Adipocyte (in vitro differentiated cells): ENCODE measurements around the gene ARNT2.

Experiments used
- DNase-seq: peaks from one replicate; pipeline ENCODE4 v3.0.0-alpha.2; 2015; ENCODE audit warnings: low read depth
- H3K27me3 ChIP-seq: replicated peaks from 2 replicates; pipeline ENCODE4 v1.7.0; 2013; ENCODE audit warnings: mild to moderate bottlenecking, low read length, moderate library complexity; ENCODE audit not compliant: control insufficient read depth, insufficient read depth
- H3K36me3 ChIP-seq: 2 replicates; pipeline ENCODE4 v1.7.0; 2013; ENCODE audit warnings: low read length, mild to moderate bottlenecking, moderate library complexity; ENCODE audit not compliant: control insufficient read depth, insufficient read depth, severe bottlenecking
- H3K4me1 ChIP-seq: 2 replicates; pipeline ENCODE4 v1.7.0; 2013; ENCODE audit warnings: mild to moderate bottlenecking, low read length, moderate library complexity; ENCODE audit not compliant: control insufficient read depth, insufficient read depth
- H3K4me3 ChIP-seq: 2 replicates; pipeline ENCODE4 v1.7.0; 2013; ENCODE audit warnings: mild to moderate bottlenecking, low read length, moderate library complexity
- H3K9ac ChIP-seq: 2 replicates; pipeline ENCODE4 v1.7.0; 2013; ENCODE audit warnings: mild to moderate bottlenecking, low read length, moderate library complexity
- H3K9me3 ChIP-seq: 2 replicates; pipeline ENCODE4 v1.7.0; 2013; ENCODE audit warnings: mild to moderate bottlenecking, low read length, moderate library complexity; ENCODE audit not compliant: control insufficient read depth

The ARNT2 gene

GRCh38 chr15:80411788-80412288 lies 7.7 kb downstream of the ARNT2 start:
- no peaks in the 10 kb centered on the region for H3K9me3 ChIP-seq
- H3K4me1 ChIP-seq, result no peaks in the 10 kb centered on the region
- no peak for DNase-seq

DNA sequence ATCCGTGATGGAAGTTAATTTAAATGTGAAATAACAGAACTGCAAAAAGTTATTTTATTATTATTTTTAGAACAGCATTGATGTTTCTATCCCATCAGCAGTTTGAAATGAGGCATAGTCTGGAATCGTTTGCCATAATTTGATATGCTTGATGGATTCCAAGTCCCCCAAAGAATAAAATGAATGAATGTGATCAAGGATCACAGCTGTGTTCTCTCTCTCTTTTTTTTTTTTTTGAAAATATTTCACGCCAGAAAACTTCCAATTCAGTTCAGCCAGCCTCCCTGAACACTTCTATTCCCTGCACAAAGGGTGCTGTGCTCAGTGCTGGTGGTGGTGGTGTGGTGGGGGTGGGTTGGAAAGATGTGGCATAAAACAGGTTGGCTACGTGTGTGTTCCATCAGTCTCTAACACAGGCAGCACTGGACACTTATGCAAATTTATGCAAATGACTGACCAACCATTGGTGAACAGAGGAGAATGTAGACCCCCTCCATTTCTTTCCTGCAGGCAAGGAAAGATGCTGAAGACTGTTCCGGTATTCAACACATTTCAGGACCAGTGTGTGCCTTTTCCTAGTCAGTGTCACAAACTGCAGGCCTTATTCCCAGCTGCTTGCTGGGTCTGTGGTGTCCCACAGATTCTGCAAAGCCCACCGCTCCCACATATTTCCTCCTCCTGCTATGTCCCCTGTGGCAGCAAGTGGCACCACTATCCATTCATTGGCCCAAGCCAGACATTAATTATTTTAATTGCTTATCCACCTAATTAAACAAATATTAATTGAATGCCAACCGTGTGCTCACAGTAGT lies 10.6 kb downstream of the ARNT2 start:
- DNase-seq, result no peak
- H3K4me1 ChIP-seq, result no peaks in the 10 kb centered on the region
- H3K9ac ChIP-seq, result no peak overlapping the region
- H3K4me3 ChIP-seq, result no peak overlapping the region
- H3K27me3 ChIP-seq, result peaks cover 16% of the 10 kb centered on the region
- H3K36me3 ChIP-seq, result no peaks in the 10 kb centered on the region
- no peaks in the 10 kb centered on the region for H3K9me3 ChIP-seq

More at GRCh38 chr15:80411788-80412288, 7.7 kb downstream of the ARNT2 start:
- no peak overlapping the region for H3K4me3 ChIP-seq
- no peaks in the 10 kb centered on the region for H3K36me3 ChIP-seq
- H3K27me3 ChIP-seq, result peaks cover 42% of the 10 kb centered on the region
- H3K9ac ChIP-seq, result no peak overlapping the region

- Histone ChIP-seq H3K9me3 (no peaks in the 10 kb centered on the region), H3K36me3 (no peaks in the 10 kb centered on the region), H3K9ac (no peak overlapping the region), H3K4me1 (no peaks in the 10 kb centered on the region), H3K4me3 (no peak overlapping the region), H3K27me3 (peaks cover 10% of the 10 kb centered on the region)
- no peak for DNase-seq
These were observed 11.1 kb downstream of the ARNT2 start for GRCh38 chr15:80415358-80415670.

- Histone ChIP-seq H3K27me3 (no peaks in the 10 kb centered on the region), H3K4me3 (no peak overlapping the region), H3K9me3 (no peaks in the 10 kb centered on the region), H3K9ac (no peak overlapping the region), H3K4me1 (no peaks in the 10 kb centered on the region), H3K36me3 (no peaks in the 10 kb centered on the region)
- no peak for DNase-seq
These were observed 12.5 kb downstream of the ARNT2 start for GRCh38 chr15:80416702-80417101.

GRCh38 chr15:80418892-80419537 lies 14.8 kb downstream of the ARNT2 start:
- no peaks in the 10 kb centered on the region for H3K4me1 ChIP-seq
- no peak overlapping the region for H3K9ac ChIP-seq
- no peaks in the 10 kb centered on the region for H3K9me3 ChIP-seq
- H3K4me3 ChIP-seq, result no peak overlapping the region
- no peaks in the 10 kb centered on the region for H3K36me3 ChIP-seq
- no peaks in the 10 kb centered on the region for H3K27me3 ChIP-seq
- peak; percentile 80 for DNase-seq

GRCh38 chr15:80419546-80419945 lies 15.4 kb downstream of the ARNT2 start:
- no peaks in the 10 kb centered on the region for H3K4me1 ChIP-seq
- no peaks in the 10 kb centered on the region for H3K9me3 ChIP-seq
- peak; percentile 29 for DNase-seq
- no peaks in the 10 kb centered on the region for H3K36me3 ChIP-seq
- H3K4me3 ChIP-seq, result no peak overlapping the region
- H3K27me3 ChIP-seq, result no peaks in the 10 kb centered on the region
- no peak overlapping the region for H3K9ac ChIP-seq

DNA sequence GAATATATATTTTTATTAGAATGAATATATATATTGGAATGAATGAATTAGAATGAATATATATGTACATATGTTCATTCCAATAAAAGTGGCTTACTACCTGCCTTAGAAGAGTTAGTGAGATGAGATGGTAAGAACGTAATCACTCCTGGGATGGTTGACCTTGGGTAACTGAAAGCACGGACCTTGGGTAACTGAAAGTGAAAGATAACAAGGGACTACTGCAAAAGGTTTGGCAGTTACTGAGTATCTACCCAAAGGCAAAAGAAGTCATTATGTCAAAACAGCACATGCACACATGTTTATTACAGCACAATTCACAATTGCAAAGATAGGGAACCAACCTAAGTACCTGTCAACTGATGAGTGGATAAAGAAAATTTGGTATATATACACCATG lies 16.5 kb downstream of the ARNT2 start:
- Histone ChIP-seq H3K27me3 (no peaks in the 10 kb centered on the region), H3K36me3 (no peaks in the 10 kb centered on the region), H3K9ac (no peak overlapping the region), H3K4me3 (no peak overlapping the region), H3K4me1 (no peaks in the 10 kb centered on the region), H3K9me3 (no peaks in the 10 kb centered on the region)
- DNase-seq, result no peak

DNA sequence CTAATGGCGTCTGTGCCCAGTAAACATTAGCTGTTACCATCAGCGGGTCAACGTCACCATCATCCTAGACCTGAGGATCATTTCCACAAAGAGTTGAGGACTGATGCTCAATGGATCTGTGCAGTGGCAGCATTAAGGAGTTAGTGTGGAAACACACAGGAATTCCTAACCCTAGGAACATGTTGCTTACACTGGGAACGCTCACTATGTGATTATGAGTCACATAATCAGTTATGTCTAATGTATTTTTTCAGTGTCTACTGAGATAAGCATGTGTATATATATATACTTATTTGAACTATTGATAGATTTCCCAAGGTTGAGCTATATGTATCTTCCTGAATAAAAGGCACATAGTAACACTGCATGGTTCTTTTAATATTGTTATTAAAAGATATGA lies 19.0 kb downstream of the ARNT2 start:
- Histone ChIP-seq H3K27me3 (no peaks in the 10 kb centered on the region), H3K36me3 (no peaks in the 10 kb centered on the region), H3K4me3 (no peak overlapping the region), H3K4me1 (no peaks in the 10 kb centered on the region), H3K9ac (no peak overlapping the region), H3K9me3 (no peaks in the 10 kb centered on the region)
- DNase-seq, result peak; percentile 34

GRCh38 chr15:80424381-80424780 lies 20.2 kb downstream of the ARNT2 start:
- Histone ChIP-seq H3K4me1 (no peaks in the 10 kb centered on the region), H3K36me3 (no peaks in the 10 kb centered on the region), H3K4me3 (no peak overlapping the region), H3K27me3 (peaks cover 6% of the 10 kb centered on the region), H3K9ac (no peak overlapping the region), H3K9me3 (no peaks in the 10 kb centered on the region)
- DNase-seq, result no peak

DNA sequence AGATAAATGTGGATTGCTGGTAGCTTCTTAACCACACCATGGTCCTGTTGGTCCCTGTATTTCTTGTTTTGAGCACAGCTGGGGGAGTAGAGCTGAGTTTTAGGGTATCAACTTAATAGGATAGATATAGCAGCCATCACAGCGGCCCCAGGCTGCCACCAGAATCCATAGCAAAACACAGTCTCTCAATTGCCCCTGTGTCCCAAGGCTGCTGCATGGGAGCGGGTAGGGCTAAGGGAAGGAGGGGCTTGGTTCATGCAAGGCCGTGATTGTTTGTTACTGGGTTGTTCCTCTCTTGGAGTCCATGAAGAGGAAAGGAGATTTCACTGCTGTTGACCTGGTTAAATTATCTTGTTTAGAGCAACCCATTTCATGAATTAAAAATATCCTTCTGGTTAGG lies 22.1 kb downstream of the ARNT2 start:
- H3K27me3 ChIP-seq, result peaks cover 17% of the 10 kb centered on the region
- H3K9me3 ChIP-seq, result no peaks in the 10 kb centered on the region
- H3K36me3 ChIP-seq, result no peaks in the 10 kb centered on the region
- H3K9ac ChIP-seq, result no peak overlapping the region
- H3K4me3 ChIP-seq, result no peak overlapping the region
- no peaks in the 10 kb centered on the region for H3K4me1 ChIP-seq
- DNase-seq, result no peak

DNA sequence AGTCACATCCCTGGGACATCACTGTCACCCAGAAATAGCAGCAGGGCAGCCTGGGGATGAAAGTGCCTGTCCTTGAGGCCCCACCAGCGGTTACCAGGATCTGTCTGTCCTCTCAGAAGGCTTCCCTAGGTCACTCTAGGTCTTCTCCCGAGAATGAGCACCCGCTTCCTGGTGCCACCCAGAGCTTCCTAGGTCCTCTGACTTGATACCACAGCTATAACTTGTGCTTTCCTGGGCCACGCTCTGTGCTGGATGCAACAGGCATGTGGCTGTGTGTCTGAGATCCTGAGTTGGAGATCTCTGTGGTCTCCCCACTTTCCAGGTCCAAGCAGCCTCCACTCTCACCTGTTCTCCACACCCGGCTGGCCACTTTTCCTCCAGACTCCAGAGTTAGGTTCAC lies 25.8 kb downstream of the ARNT2 start:
- Histone ChIP-seq H3K27me3 (peaks cover 32% of the 10 kb centered on the region), H3K9me3 (no peaks in the 10 kb centered on the region), H3K9ac (no peak overlapping the region), H3K4me1 (no peaks in the 10 kb centered on the region), H3K36me3 (no peaks in the 10 kb centered on the region), H3K4me3 (no peak overlapping the region)
- DNase-seq, result no peak
